Skeletal muscle tissue (tissue), 4 donors: Measurements from ENCODE around the gene ZNF333. TPM values are rescaled to one million over a fixed set of nuclear protein-coding genes. Genes with fewer than 3 reads are reported as not detected.

Source experiments
- H3K27ac ChIP-seq: one replicate; pipeline ENCODE4 v1.7.0; 2013; ENCODE audit warnings: mild to moderate bottlenecking, low read depth, low read length, inconsistent platforms
- H3K27me3 ChIP-seq, 3 donors: one replicate each; pipeline ENCODE4 v1.7.0; 2013; ENCODE audit warnings: low read length in 3 of 3; ENCODE audit not compliant: control insufficient read depth in 3 of 3, insufficient read depth in 3 of 3
- H3K36me3 ChIP-seq, 3 donors: one replicate each; pipeline ENCODE4 v1.7.0; 2013; ENCODE audit warnings: low read length in 3 of 3; ENCODE audit not compliant: control insufficient read depth in 3 of 3, insufficient read depth in 3 of 3
- H3K4me1 ChIP-seq, 3 donors: one replicate each; pipeline ENCODE4 v1.7.0; 2013; ENCODE audit warnings: low read length in 3 of 3, mild to moderate bottlenecking in 3 of 3; ENCODE audit not compliant: control insufficient read depth in 3 of 3, insufficient read depth in 3 of 3
- H3K4me3 ChIP-seq, 3 donors: one replicate each; pipeline ENCODE4 v1.7.0; 2013; ENCODE audit warnings: low read length in 3 of 3
- H3K9ac ChIP-seq, 3 donors: one replicate each; pipeline ENCODE4 v1.7.0; 2013; ENCODE audit warnings: low read length in 3 of 3, mild to moderate bottlenecking in 3 of 3, moderate library complexity in 2 of 3, low read depth in 1 of 3
- H3K9me3 ChIP-seq, 3 donors: one replicate each; pipeline ENCODE4 v1.7.0; 2013; ENCODE audit warnings: low read length in 3 of 3; ENCODE audit not compliant: control insufficient read depth in 3 of 3
- total RNA-seq: library from RNA; depleted of rRNA; stranded (reverse); fragments of >200 nt; gene quantifications from one replicate; pipeline ENCODE4 v1.2.3, GENCODE V29; 2014
- donor health status: Osteomylitis.

The ZNF333 gene
- total RNA-seq, 1 donor from 2014 or later: 12.0 TPM

DNA sequence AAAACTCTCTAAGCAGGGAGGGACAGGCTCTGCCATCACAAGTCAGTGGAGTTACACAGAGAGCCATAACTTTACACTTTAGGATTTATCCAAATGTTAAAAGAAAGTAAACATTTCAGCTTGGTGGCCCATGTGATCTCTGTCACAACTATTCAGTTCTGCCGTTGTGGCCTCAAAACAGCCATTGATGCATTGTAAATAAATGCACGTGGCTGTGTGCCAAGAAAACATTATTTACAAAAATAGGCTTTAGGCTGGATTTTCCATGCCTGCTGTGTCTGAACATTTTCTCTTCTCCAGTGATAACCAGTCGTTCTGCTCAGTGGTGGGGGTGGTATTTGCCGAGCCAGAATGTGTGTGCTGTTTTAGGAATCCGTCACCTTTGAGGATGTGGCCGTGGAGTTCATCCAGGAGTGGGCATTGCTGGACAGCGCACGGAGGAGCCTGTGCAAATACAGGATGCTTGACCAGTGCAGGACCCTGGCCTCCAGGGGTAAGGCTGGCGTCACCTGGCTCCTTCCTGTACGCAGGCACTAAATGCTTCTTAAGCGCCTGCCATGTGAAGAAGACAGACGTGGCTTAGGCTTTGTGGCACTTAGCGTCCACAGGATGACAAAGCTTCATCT, 4.9 kb downstream of the ZNF333 start:
- no peak overlapping the region for H3K4me3 ChIP-seq
- H3K27ac ChIP-seq: no peak overlapping the region
- peaks cover 10 to 11% (median 11%) of the 10 kb centered on the region in 3 donors for H3K4me1 ChIP-seq
- H3K36me3 ChIP-seq: peaks cover 41 to 46% (median 41%) of the 10 kb centered on the region in 3 donors
- no peaks in the 10 kb centered on the region for H3K27me3 ChIP-seq
- no peak overlapping the region for H3K9ac ChIP-seq
- H3K9me3 ChIP-seq: no peaks in the 10 kb centered on the region

DNA sequence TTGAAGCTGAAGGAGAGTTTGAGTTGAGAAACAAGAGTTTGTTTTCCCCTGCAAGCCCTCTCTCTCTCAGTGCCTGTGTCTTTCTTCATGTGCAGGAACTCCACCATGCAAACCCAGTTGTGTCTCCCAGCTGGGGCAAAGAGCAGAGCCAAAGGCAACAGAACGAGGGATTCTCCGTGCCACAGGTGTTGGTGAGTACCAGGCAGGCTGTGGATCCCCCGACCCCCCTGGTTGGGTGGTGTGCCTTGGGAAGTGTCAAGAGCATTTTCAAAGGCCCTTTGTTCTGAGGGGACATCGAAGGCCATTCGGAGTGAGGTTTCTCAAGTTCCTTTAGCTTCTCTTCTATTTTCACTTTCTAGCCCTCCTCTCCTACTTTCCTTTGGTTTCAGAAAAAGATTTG, 5.6 kb downstream of the ZNF333 start:
- H3K4me1 ChIP-seq: peaks cover 7 to 8% (median 8%) of the 10 kb centered on the region in 3 donors
- no peaks in the 10 kb centered on the region for H3K27me3 ChIP-seq
- no peak overlapping the region for H3K27ac ChIP-seq
- no peak overlapping the region for H3K4me3 ChIP-seq
- no peak overlapping the region for H3K9ac ChIP-seq
- H3K36me3 ChIP-seq: peaks cover 46 to 54% (median 47%) of the 10 kb centered on the region in 3 donors
- no peaks in the 10 kb centered on the region for H3K9me3 ChIP-seq

DNA sequence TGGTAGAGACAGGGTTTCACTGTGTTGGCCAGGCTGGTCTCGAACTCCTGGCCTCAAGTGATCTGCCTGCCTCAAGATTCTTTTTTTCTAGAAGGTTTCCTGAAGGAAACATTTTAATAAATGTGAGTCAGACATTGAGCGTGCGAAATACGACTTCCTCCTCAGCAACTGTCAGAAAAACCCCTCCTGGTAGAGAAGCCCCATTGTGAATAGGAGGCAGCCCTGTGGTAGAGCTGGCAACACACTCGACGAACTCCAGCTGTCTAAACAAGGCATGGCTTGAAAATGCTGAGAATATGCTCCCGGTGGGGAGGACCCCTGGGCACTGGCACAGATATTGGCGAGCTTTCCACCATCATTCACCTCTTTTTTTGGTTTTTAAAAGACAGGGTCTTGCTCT, 9.8 kb downstream of the ZNF333 start:
- Histone ChIP-seq H3K4me1 (no peaks in the 10 kb centered on the region), H3K4me3 (no peak overlapping the region), H3K27me3 (no peaks in the 10 kb centered on the region), H3K9ac (no peak overlapping the region), H3K27ac (no peak overlapping the region), H3K36me3 (peaks cover 75 to 85% (median 83%) of the 10 kb centered on the region in 3 donors), H3K9me3 (peaks cover 0 to 4% (median 3%) of the 10 kb centered on the region in 3 donors)

DNA sequence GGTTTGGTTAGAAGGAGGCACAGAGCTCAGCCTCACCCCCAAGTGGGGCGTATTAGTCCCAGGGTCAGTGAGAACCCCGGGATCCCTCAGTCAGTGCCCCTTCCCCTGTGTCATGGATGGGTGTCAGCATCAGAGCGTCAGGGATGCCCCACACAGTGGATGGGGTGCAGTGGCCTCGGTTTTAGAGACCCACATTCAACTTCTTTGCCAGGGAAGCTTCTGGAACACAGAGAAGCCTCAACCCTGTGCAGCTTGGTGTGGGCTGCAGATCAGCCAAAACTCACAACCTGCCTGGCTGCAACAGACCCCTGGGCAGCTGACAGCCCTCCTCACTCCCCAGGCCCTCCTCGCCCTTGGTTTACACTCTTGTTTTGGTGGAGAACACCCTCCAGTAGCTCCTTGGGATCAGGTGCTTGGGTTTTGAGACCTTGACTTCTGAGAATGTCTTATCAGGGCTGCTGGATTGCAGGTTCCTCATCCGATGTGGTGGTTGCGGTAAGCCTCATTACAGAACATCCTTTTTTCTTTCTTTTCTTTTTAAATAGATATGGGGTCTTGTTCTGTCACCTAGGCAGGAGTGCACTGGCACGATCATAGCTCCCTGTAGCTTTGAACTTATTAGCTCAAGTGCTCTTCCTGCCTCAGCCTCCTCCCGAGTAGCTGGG, 11.0 kb downstream of the ZNF333 start:
- H3K4me1 ChIP-seq: no peaks in the 10 kb centered on the region
- no peak overlapping the region for H3K27ac ChIP-seq
- H3K27me3 ChIP-seq: no peaks in the 10 kb centered on the region
- no peak overlapping the region for H3K4me3 ChIP-seq
- H3K9me3 ChIP-seq: peaks cover 0 to 4% (median 3%) of the 10 kb centered on the region in 3 donors
- no peak overlapping the region for H3K9ac ChIP-seq
- H3K36me3 ChIP-seq: peaks cover 77 to 85% (median 82%) of the 10 kb centered on the region in 3 donors

DNA sequence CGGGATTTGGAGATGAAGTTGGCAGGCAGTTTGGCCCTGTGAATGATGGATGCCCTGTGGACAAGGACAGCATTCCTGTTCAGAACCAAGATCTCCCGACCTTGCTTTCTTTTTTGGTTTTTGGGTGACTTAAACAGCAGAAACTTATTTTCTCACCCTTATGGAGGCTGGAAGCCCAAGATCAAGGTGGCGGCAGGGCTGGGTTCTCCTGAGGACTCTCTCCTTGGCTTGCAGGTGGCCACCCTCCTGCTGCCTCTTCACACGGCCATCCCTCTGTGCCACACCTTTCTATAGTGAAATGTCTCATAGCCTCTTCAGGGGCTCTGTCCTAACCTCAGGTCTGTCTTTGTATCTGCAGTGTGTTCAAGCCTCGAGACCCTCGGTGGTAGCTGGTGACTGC, 14.0 kb downstream of the ZNF333 start:
- Histone ChIP-seq H3K27me3 (no peaks in the 10 kb centered on the region), H3K9ac (no peak overlapping the region), H3K4me3 (no peak overlapping the region), H3K9me3 (peaks cover 0 to 4% (median 3%) of the 10 kb centered on the region in 3 donors), H3K36me3 (peaks cover 86 to 89% (median 89%) of the 10 kb centered on the region in 3 donors), H3K27ac (no peak overlapping the region), H3K4me1 (no peaks in the 10 kb centered on the region)

DNA sequence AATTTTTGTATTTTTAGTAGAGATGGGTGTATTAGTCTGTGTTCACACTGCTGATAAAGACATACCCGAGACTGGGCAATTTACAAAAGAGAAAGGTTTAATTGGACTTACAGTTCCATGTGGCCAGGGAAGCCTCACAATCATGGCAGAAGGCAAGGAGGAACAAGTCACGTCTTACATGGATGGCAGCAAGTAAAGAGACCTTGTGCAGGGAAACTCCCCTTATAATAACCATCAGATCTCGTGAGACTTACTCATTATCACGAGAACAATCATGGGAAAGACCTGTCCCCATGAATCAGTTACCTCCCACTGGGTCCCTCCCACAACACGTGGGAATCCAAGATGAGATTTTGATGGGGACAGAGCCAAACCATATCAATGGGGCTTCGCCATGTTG, 14.6 kb downstream of the ZNF333 start:
- no peak overlapping the region for H3K9ac ChIP-seq
- no peaks in the 10 kb centered on the region for H3K4me1 ChIP-seq
- H3K27me3 ChIP-seq: no peaks in the 10 kb centered on the region
- H3K4me3 ChIP-seq: no peak overlapping the region
- no peak overlapping the region for H3K27ac ChIP-seq
- peaks cover 0 to 4% (median 3%) of the 10 kb centered on the region in 3 donors for H3K9me3 ChIP-seq
- H3K36me3 ChIP-seq: peaks cover 84 to 91% (median 91%) of the 10 kb centered on the region in 3 donors

DNA sequence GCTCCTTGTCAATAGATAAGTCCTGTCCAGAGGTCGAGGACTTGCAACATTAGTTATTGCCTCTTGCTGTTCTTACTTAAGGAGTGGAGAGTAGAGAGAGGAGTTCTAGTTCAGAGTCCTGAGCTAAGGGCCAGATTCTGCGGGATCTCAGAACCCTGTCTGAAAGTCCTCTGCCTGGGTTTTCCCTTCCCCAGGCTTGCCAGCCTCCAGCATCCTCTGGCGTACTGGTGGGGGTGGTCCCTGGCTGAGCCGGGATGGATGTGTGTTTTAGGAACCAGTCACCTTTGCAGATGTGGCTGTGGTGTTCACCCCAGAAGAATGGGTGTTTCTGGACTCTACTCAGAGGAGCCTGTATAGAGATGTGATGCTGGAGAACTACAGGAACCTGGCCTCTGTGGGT, 26.0 kb downstream of the ZNF333 start:
- H3K27me3 ChIP-seq: no peaks in the 10 kb centered on the region
- H3K36me3 ChIP-seq: peaks cover 91 to 95% (median 91%) of the 10 kb centered on the region in 3 donors
- H3K9me3 ChIP-seq: peaks cover 64 to 71% (median 67%) of the 10 kb centered on the region in 3 donors
- no peak overlapping the region for H3K27ac ChIP-seq
- peak overlapping the region in 1 of 3 donors; percentile 53 for H3K4me3 ChIP-seq
- no peaks in the 10 kb centered on the region for H3K4me1 ChIP-seq
- no peak overlapping the region for H3K9ac ChIP-seq

DNA sequence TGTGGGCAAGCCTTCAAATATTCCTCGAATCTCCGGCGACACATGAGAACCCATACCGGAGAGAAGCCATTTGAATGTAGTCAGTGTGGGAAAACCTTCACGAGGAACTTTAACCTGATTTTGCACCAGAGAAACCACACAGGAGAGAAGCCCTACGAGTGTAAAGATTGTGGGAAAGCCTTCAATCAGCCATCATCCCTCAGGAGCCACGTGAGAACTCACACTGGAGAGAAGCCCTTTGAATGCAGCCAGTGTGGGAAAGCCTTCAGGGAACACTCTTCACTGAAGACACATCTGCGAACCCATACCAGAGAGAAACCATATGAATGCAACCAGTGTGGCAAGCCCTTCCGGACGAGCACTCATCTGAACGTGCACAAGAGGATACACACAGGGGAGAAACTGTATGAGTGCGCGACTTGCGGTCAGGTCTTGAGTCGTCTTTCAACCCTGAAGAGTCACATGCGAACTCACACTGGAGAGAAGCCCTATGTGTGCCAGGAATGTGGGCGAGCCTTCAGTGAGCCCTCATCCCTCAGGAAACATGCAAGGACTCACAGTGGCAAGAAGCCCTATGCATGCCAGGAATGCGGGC, 28.8 kb downstream of the ZNF333 start:
- no peaks in the 10 kb centered on the region for H3K27me3 ChIP-seq
- H3K4me1 ChIP-seq: no peaks in the 10 kb centered on the region
- peak overlapping the region; percentile 13 to 25 (median 24) for H3K4me3 ChIP-seq
- H3K9ac ChIP-seq: no peak overlapping the region
- H3K36me3 ChIP-seq: peaks cover 81 to 84% (median 84%) of the 10 kb centered on the region in 3 donors
- peaks cover 69 to 83% (median 73%) of the 10 kb centered on the region in 3 donors for H3K9me3 ChIP-seq
- no peak overlapping the region for H3K27ac ChIP-seq

DNA sequence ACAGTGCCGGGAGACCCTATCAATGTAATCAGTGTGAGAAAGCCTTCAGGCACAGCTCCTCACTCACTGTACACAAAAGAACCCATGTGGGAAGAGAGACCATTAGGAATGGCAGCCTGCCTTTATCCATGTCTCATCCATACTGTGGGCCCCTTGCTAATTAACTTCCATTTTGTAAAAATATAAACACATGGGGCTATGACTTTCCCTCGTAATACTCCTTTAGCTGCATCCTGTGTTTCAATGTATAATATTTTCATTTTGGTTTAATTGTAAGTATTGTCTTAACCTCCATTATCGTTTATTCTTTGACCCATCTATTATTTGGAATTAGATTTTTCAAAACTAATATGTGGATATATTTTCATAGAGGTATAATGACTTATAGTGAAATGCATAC, 29.3 kb downstream of the ZNF333 start:
- Histone ChIP-seq H3K4me3 (peak overlapping the region in 2 of 3 donors; percentile 24 to 25), H3K9me3 (peaks cover 68 to 84% (median 75%) of the 10 kb centered on the region in 3 donors), H3K27me3 (no peaks in the 10 kb centered on the region), H3K9ac (no peak overlapping the region), H3K27ac (no peak overlapping the region), H3K4me1 (no peaks in the 10 kb centered on the region), H3K36me3 (peaks cover 81 to 84% (median 83%) of the 10 kb centered on the region in 3 donors)

DNA sequence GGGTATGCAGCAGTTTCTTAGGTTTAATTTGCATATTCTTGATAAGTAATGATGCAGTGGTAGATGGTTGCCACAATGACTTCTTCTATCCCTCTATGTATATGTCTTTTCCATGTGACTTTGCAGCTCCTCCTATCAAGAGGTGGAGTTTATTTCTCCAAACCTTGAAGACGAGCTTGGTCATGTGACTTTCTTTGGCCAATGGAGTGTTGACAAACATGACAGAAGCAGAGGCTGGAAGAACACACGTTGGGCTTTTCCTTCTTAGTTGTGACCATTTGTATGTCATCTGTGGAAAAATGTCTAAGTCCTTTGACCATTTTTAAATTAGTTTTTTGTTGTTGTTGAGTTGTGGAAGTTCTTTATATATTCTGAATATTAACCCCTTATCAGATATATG, 32.3 kb downstream of the ZNF333 start:
- Histone ChIP-seq H3K9me3 (peaks cover 52 to 78% (median 54%) of the 10 kb centered on the region in 3 donors), H3K4me1 (no peaks in the 10 kb centered on the region), H3K27me3 (no peaks in the 10 kb centered on the region), H3K4me3 (no peak overlapping the region), H3K9ac (no peak overlapping the region), H3K27ac (no peak overlapping the region), H3K36me3 (peaks cover 52 to 55% (median 54%) of the 10 kb centered on the region in 3 donors)
